GM21447 (cell line): ENCODE measurements around the gene TMUB2.

Source experiments
- ATAC-seq: cut with Tn5 transposase; IDR thresholded peaks from one replicate; pipeline ENCODE4 v1.9.1; 2021; ENCODE audit not compliant: unreplicated experiment

TMUB2 gene

GRCh38 chr17:44176671-44177501 is 9.9 kb upstream of the TMUB2 start:
- ATAC-seq, result no peak

GRCh38 chr17:44177640-44178039 is 9.1 kb upstream of the TMUB2 start:
- no peak for ATAC-seq

DNA sequence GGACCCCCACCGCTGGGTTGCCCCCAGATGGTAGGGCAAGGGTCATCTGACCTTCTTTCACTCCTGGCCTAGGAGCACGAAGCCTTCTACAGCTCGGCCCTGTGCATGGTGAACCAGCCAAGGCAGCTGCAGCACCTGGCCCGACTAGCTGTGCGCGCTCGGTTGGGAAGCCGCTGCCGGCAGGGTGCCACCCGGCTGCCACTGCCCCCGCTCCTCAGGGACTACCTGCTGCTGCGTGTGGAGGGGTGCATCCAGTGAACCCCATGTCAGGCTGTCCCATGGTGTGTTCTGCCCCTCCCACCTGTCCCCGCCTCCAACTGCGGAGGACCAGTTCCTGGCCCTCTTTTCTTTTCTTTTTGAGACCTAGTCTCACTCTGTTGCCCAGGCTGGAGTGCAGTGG is 8.6 kb upstream of the TMUB2 start:
- ATAC-seq, result no peak

DNA sequence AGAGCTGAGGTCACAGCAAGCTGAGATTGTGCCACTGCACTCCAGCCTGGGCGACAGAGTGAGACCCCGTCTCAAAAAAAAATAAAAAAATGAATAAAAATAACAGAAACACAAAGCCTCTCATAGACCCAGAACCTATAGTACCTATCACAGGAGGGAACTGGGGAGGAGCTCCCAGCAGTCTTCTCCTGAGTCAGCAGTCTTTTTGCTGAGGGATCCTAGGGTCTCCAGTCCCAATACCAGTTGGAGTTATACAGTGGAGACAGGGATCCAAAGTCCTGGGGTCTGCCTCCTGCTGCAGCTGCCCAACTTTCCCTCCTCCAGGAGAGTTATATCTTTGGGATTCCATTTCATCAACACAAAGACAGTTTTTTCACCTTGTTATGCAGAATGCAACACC is 3.7 kb upstream of the TMUB2 start:
- no peak for ATAC-seq

DNA sequence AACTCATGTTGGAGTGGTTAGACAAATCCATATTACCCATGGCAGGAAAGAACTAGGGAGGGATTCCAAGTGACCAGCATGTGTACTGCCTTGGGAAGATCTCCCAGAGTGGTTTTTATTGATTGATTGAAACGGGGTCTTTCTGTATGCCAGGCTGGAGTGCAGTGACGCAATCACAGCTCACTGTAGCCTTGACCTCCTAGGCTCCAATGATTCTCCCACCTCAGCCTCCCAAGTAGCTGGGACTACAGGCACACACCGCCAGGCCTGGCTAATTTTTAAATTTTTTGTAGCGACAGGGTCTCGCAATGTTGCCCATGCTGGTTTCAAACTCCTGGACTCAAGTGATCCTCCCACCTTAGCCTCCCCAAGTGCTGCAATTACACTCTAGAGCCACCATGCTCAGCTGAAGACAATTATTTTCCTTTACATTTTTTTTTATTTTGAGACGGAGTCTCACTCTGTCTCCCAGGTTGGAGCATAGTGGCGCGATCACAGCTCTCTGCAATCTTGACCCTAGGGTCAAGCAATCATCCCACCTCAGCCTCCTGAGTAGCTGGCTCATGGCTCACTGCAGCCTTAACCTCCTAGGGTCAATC is 2.5 kb upstream of the TMUB2 start:
- no peak for ATAC-seq

GRCh38 chr17:44187131-44187899 is 543 bp downstream of the TMUB2 start:
- ATAC-seq, result peak; percentile 51

GRCh38 chr17:44188576-44189403 is 2.0 kb downstream of the TMUB2 start:
- ATAC-seq, result no peak

GRCh38 chr17:44190481-44190880 is 3.7 kb downstream of the TMUB2 start:
- ATAC-seq, result no peak

DNA sequence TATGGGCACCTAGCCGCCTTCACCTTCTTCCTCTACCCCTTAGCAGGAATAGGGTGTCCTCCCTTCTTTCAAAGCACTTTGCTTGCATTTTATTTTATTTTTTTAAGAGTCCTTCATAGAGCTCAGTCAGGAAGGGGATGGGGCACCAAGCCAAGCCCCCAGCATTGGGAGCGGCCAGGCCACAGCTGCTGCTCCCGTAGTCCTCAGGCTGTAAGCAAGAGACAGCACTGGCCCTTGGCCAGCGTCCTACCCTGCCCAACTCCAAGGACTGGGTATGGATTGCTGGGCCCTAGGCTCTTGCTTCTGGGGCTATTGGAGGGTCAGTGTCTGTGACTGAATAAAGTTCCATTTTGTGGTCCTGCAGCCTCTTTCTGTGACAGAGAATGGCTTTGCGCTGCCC is 4.6 kb downstream of the TMUB2 start:
- ATAC-seq, result no peak

DNA sequence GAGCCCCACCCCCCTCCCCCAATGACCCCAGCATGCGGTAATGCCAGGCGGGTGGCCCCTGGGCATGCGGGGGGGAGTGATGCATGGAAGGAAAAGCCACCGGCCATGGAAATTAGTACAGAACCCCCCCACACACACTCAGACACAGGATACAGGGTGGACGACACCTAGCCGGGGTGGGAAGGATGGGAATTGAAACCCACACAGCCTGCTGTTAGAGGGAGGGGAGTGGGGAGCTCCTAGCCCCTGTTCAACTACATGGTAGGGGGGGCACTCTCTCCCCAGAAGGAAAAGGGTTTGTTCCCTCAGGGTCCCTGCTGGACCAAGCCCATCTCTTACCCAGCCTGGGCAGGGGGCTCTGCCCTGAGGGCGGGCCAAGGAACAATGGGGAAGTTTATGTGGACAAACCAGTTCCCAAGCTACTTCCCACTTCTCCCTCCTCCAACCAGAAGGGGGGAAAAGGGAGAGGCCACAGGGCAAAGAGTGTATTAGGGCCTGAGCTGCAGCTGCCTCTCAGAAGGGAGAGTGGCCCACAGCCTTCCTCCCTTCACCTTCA is 5.2 kb downstream of the TMUB2 start:
- ATAC-seq, result no peak

DNA sequence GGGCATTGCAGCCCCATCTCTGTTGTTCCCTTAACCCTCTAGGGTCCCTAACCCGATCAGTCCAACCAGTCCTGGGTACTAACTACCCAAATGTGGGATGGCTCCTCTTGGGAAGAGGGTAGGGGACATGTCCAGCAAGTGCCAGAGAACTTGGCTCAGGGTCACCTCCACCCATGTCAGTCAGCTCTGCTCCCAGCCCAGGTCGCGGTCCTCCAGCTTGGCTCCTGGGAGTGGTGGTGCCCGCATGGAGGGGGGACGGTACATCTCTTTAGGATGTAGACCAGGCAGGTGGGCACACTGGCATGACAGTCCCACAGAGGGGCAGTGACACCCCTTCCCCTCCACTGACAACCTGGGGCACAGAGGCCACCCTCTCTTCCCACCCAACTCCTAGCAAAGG is 6.0 kb downstream of the TMUB2 start:
- no peak for ATAC-seq

DNA sequence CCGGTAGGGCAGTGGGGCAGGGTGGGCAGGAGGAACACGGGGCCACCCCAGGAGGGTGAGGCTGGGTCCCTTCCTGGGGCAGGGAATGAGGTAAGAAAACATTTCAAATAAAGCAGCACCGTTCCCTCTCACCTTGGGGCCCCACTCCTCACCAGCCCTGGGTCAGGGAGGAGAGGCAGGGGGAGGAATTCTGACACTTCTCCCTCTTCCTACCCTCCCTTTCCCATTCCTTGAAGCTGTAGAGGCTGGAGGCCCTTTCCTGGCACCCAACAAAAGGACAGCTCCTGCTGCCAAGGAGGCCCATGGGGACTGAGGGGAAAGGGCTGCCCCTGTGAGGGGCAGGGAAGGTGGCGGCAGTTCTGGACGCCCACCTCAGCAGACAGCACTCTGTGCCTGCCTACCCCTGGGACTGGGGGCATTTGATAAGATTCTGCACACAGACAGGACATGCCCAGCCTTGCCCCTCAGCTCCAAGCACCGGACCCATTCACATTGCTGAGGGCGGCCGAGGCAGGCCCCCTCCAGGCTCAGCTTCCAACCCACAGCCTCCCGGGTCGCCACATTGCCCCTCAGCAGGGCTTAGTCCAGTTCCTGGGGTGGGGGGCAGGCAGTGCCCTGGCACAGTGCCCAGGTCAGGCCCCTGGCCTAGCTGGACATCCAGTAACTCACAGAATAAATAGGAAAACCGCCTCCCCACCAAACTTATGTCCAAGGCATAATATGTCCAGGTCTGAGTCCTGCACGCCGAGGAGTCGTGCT is 6.7 kb downstream of the TMUB2 start:
- ATAC-seq, result no peak

DNA sequence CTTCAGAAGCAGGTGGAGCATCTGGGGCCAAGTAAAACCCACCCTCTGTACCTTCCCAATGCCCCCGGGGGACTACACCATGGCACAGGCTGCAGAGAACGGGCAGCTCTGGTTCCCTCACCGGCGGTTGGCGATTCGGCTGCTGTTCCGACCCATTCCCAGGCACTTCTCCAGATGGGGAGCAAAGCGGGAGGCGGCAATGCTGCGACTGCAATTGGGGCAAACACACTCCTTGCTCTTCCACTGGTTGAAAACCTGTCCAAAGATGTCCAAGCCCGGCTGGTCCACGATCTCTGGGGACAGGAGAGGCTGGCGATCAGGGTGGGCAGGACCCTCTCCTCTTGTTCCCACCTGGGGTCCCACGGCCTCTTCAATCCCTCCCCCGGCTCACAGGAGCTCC is 10.3 kb downstream of the TMUB2 start:
- ATAC-seq, result no peak

- ATAC-seq, result no peak
Observed at GRCh38 chr17:44197980-44198720, 11.4 kb downstream of the TMUB2 start.

DNA sequence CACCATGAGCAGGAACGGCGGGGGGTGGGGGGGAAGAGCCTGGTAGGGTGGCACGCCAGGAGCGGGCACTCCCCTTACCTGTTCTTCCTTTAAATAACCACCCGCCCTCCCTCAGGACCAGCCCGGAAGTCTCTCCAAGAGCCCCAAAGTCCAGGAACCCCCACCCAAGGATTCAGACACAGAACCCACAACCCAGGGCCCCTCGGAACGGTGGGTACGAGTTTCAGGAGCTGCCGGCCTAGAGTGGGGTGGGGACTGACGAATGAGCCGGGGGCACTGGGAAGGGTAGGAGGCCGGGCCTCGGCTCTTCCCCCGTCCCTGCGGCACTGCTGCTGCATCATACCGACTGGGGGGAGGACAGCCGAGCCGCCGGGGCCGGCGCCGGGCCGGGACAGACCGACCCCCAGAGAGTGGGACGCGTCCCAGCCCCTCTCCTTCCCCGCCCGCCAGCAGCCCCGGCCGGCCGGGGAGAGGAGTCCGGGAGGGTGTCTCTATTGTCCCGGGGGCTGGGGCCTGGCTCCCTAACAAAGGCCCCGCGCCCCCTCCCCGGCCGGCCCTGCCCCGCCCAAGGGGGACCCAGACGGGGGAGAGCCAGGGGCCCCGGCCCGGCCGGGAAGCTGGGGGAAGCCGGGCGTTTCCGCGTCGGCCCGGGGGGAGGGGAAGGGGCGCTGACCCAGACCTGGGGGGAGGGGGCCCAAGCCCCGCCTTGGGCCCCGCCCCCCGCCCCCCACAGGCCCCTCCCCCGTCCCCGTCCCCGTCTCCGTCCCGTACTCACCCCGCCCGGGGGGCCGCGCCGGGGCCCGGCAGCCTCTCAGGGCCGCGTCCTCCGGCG is 12.2 kb downstream of the TMUB2 start:
- ATAC-seq, result peak; percentile 12

GRCh38 chr17:44199553-44200477 is 13.0 kb downstream of the TMUB2 start, which contains the start of gene ATXN7L3:
TSS of gene ATXN7L3 (minus strand) at chr17:44199884. CDS start at chr17:44198070, 1,814 bp downstream.
- ATAC-seq, result peak; percentile 60

GRCh38 chr17:44200478-44201155 is 13.8 kb downstream of the TMUB2 start:
- peak; percentile 2 for ATAC-seq
